IMR-90 (cell line): ENCODE results near the gene SLC19A1. TPM values are rescaled to one million over a fixed set of nuclear protein-coding genes. Genes with fewer than 3 reads are reported as not detected.

Source experiments
- ATAC-seq: fragments of 200-7000 bp; cut with Tn5 transposase; 2 replicates; pipeline ENCODE4 v1.9.1; 2020; ENCODE audit warnings: low read depth, mild to moderate bottlenecking, moderate library complexity
- BruUV-seq: library from RNA; stranded (reverse); fragments of 400-500 nt; replicated peaks from 2 replicates; lab custom pipeline; 2021; lab: Mats Ljungman, UMichigan
- CTCF ChIA-PET: fragments of 300-600 bp; formaldehyde crosslinking; extraction: SDS; loops from one replicate; lab custom pipeline; 2021; ENCODE audit warnings: antibody characterized with exemption; lab: Yijun Ruan, JAX
- POLR2A ChIA-PET: fragments of 300-600 bp; sonication (Branson Sonifier 250); formaldehyde crosslinking; loops from one replicate; lab custom pipeline; 2022; ENCODE audit warnings: antibody characterized with exemption; ENCODE audit not compliant: unreplicated experiment; lab: Charles Lee
- DNase-seq: peaks from one replicate; pipeline ENCODE4 v3.0.0; 2013
- H2AFZ ChIP-seq: replicated peaks from 2 replicates; pipeline ENCODE3; 2013; ENCODE audit warnings: low read length, mild to moderate bottlenecking; ENCODE audit not compliant: poor library complexity
- H2AK5ac ChIP-seq: 2 replicates; pipeline ENCODE4 v1.6.1; 2013; ENCODE audit warnings: low read depth, low read length, inconsistent platforms
- H2AK9ac ChIP-seq: replicated peaks from 2 replicates; pipeline ENCODE3; 2013; ENCODE audit warnings: mild to moderate bottlenecking, low read depth, low read length, moderate library complexity; ENCODE audit not compliant: poor library complexity
- H2BK120ac ChIP-seq: 2 replicates; pipeline ENCODE4 v1.6.1; 2013; ENCODE audit warnings: low read depth, low read length, inconsistent platforms
- H2BK15ac ChIP-seq: 3 replicates; pipeline ENCODE4 v1.6.1; 2013; ENCODE audit warnings: low read depth, low read length, inconsistent platforms
- H2BK20ac ChIP-seq: 2 replicates; pipeline ENCODE4 v1.6.1; 2013; ENCODE audit warnings: low read depth, mild to moderate bottlenecking, inconsistent platforms, low read length, moderate library complexity
- H2BK5ac ChIP-seq: 2 replicates; pipeline ENCODE4 v1.6.1; 2013; ENCODE audit warnings: mild to moderate bottlenecking, low read depth, low read length, inconsistent platforms; ENCODE audit not compliant: poor library complexity, severe bottlenecking
- H3K14ac ChIP-seq: replicated peaks from 2 replicates; pipeline ENCODE4 v1.6.1; 2013; ENCODE audit warnings: low read depth, low read length, inconsistent platforms
- H3K18ac ChIP-seq: 2 replicates; pipeline ENCODE4 v1.6.1; 2013; ENCODE audit warnings: low read depth, low read length, control low read depth
- H3K23ac ChIP-seq: 2 replicates; pipeline ENCODE4 v1.6.1; 2013; ENCODE audit warnings: low read depth, low read length, inconsistent platforms
- H3K27ac ChIP-seq: 2 replicates; pipeline ENCODE4 v1.5.1; 2013; ENCODE audit warnings: mild to moderate bottlenecking, control low read depth, low read length; ENCODE audit not compliant: insufficient read depth
- H3K27me3 ChIP-seq: 2 replicates; pipeline ENCODE4 v1.6.1; 2013; ENCODE audit warnings: low read length; ENCODE audit not compliant: control insufficient read depth, insufficient read depth
- H3K36me3 ChIP-seq: 2 replicates; pipeline ENCODE4 v1.6.1; 2013; ENCODE audit warnings: low read length, mixed read lengths; ENCODE audit not compliant: control insufficient read depth, insufficient read depth
- H3K4ac ChIP-seq: 2 replicates; pipeline ENCODE4 v1.6.1; 2013; ENCODE audit warnings: low read depth, low read length, inconsistent platforms
- H3K4me1 ChIP-seq: 2 replicates; pipeline ENCODE4 v1.6.1; 2013; ENCODE audit warnings: low read length, mixed read lengths; ENCODE audit not compliant: control insufficient read depth, insufficient read depth
- H3K4me2 ChIP-seq: 2 replicates; pipeline ENCODE4 v1.6.1; 2013; ENCODE audit warnings: low read depth, mild to moderate bottlenecking, control low read depth, low read length, moderate library complexity
- H3K4me3 ChIP-seq: 2 replicates; pipeline ENCODE4 v1.5.1; 2013; ENCODE audit warnings: low read depth, mild to moderate bottlenecking, control low read depth, low read length, moderate library complexity; ENCODE audit not compliant: insufficient read depth
- H3K56ac ChIP-seq: 2 replicates; pipeline ENCODE4 v1.6.1; 2013; ENCODE audit warnings: low read length, inconsistent platforms; ENCODE audit not compliant: insufficient read depth; ENCODE audit errors: extremely low read depth
- H3K79me1 ChIP-seq, 2 experiments: 2 replicates each; pipeline ENCODE4 v1.6.1; 2013; ENCODE audit warnings: low read length in 2 of 2, inconsistent platforms in 1 of 2, low read depth in 1 of 2
- H3K9ac ChIP-seq: 2 replicates; pipeline ENCODE4 v1.6.1; 2013; ENCODE audit warnings: low read depth, low read length, control low read depth
- H3K9me1 ChIP-seq: 2 replicates; pipeline ENCODE4 v1.6.1; 2013; ENCODE audit warnings: low read length, inconsistent platforms; ENCODE audit not compliant: insufficient read depth
- H3K9me3 ChIP-seq: 2 replicates; pipeline ENCODE4 v1.6.1; 2013; ENCODE audit warnings: low read length; ENCODE audit not compliant: control insufficient read depth, insufficient read depth
- H4K20me1 ChIP-seq: 2 replicates; pipeline ENCODE4 v1.6.1; 2013; ENCODE audit warnings: low read length, inconsistent platforms; ENCODE audit not compliant: insufficient read depth
- H4K5ac ChIP-seq: 2 replicates; pipeline ENCODE4 v1.6.1; 2013; ENCODE audit warnings: mild to moderate bottlenecking, low read depth, low read length, control low read depth
- H4K8ac ChIP-seq, 2 experiments: 2 replicates each; pipeline ENCODE4 v1.6.1; 2013; ENCODE audit warnings: low read depth in 2 of 2, low read length in 2 of 2, control low read depth in 1 of 2, inconsistent platforms in 1 of 2
- H4K91ac ChIP-seq: 2 replicates; pipeline ENCODE4 v1.6.1; 2013; ENCODE audit warnings: low read depth, low read length, inconsistent platforms; ENCODE audit not compliant: insufficient read depth
- BHLHE40 ChIP-seq: fragments of 150-350 bp; IDR thresholded peaks from 2 replicates; pipeline ENCODE4 v1.6.1; 2016; ENCODE audit warnings: mild to moderate bottlenecking, low read depth, low read length
- CEBPB ChIP-seq: IDR thresholded peaks from 2 replicates; pipeline ENCODE4 v1.6.1; 2012; ENCODE audit warnings: low read depth, low read length, improper control_type of control experiment
- CHD1 ChIP-seq: IDR thresholded peaks from 2 replicates; pipeline ENCODE4 v1.6.1; 2012; ENCODE audit warnings: low read depth, low read length, improper control_type of control experiment
- FOS ChIP-seq: fragments of 150-350 bp; IDR thresholded peaks from 2 replicates; pipeline ENCODE4 v1.6.1; 2016; ENCODE audit warnings: low read depth, low read length
- MAFK ChIP-seq: IDR thresholded peaks from 2 replicates; pipeline ENCODE4 v1.6.1; 2012; ENCODE audit warnings: low read depth, low read length, improper control_type of control experiment
- MAZ ChIP-seq: IDR thresholded peaks from 2 replicates; pipeline ENCODE4 v1.6.1; 2012; ENCODE audit warnings: low read depth, mild to moderate bottlenecking, low read length, improper control_type of control experiment, moderate library complexity, borderline replicate concordance
- MXI1 ChIP-seq: IDR thresholded peaks from 2 replicates; pipeline ENCODE4 v1.6.1; 2012; ENCODE audit warnings: low read depth, mild to moderate bottlenecking, low read length, moderate library complexity, borderline replicate concordance
- NFE2L2 ChIP-seq: fragments of 150-350 bp; IDR thresholded peaks from 2 replicates; pipeline ENCODE4 v1.6.1; 2016; ENCODE audit warnings: low read depth, mild to moderate bottlenecking, low read length
- RAD21 ChIP-seq: IDR thresholded peaks from 2 replicates; pipeline ENCODE4 v1.6.1; 2012; ENCODE audit warnings: low read length, improper control_type of control experiment
- RCOR1 ChIP-seq: IDR thresholded peaks from 2 replicates; pipeline ENCODE4 v1.6.1; 2012; ENCODE audit warnings: mild to moderate bottlenecking, low read length, improper control_type of control experiment; ENCODE audit not compliant: insufficient replicate concordance
- RFX5 ChIP-seq: IDR thresholded peaks from 2 replicates; pipeline ENCODE4 v1.8.0; 2012; ENCODE audit warnings: low read depth, mild to moderate bottlenecking, low read length, moderate library complexity
- SMC3 ChIP-seq: fragments of 150-350 bp; IDR thresholded peaks from 2 replicates; pipeline ENCODE4 v1.6.1; 2016; ENCODE audit warnings: low read depth, mild to moderate bottlenecking, antibody characterized with exemption, low read length, moderate library complexity
- WGBS, 2 experiments: methylation state at CpG; one replicate each; pipeline versions ENCODE4 v1.1.5 to v1.1.7; 2013; ENCODE audit warnings: missing lambda C conversion rate in 2 of 2; ENCODE audit not compliant: insufficient read length in 1 of 2; ENCODE audit errors: extremely low coverage in 2 of 2; 5-methylcytosine and 5-hydroxymethylcytosine counted together
- dilution Hi-C: fragments of 300-500 bp; cut with HindIII; formaldehyde crosslinking; loops from one replicate; pipeline ENCODE4 v1.14.3; 2018; ENCODE audit warnings: low sequenced_read_pairs; ENCODE audit not compliant: unreplicated experiment
- in situ Hi-C: fragments of 300-500 bp; cut with MboI; formaldehyde crosslinking; loops from 3 replicates; pipeline ENCODE4 v1.14.3; 2019; ENCODE audit warnings: low sequenced_read_pairs, inconsistent platforms, mixed read lengths
- intact Hi-C: fragments of 100-400 bp; cut with micrococcal nuclease; formaldehyde crosslinking; loops from 2 replicates; pipeline ENCODE4 v1.10.0; 2022
- polyA plus RNA-seq, 3 experiments: library from polyadenylated mRNA; depleted of rRNA; stranded (reverse); fragments of >200 nt; gene quantifications; 2 replicates each; pipeline ENCODE4 v1.2.3, GENCODE V29; 2012; ENCODE audit warnings: low replicate concordance in 1 of 3
- total RNA-seq: library from RNA; depleted of rRNA; stranded (reverse); fragments of >200 nt; gene quantifications from 2 replicates; pipeline ENCODE4 v1.2.3, GENCODE V29; 2012
- TF ChIP-seq, protein P1 (sequence below): conservative IDR thresholded peaks from 2 replicates; pipeline ENCODE4 v1.5.1; 2012; ENCODE audit warnings: mild to moderate bottlenecking, low read depth, low read length, improper control_type of control experiment
- TF ChIP-seq, protein P2 (sequence below): fragments of 150-350 bp; IDR thresholded peaks from 2 replicates; pipeline ENCODE4 v1.6.1; 2016; ENCODE audit warnings: low read depth, mild to moderate bottlenecking, low read length, moderate library complexity, borderline replicate concordance
- TF ChIP-seq, protein P3 (sequence below): fragments of 150-350 bp; IDR thresholded peaks from 2 replicates; pipeline ENCODE4 v1.6.1; 2017; ENCODE audit warnings: mild to moderate bottlenecking, antibody characterized with exemption, low read length, low read depth

SLC19A1 gene
- total and polyA plus RNA-seq, 2 of the 4 experiments (the other 2 are of a cell fraction): 2.2 to 16.2 TPM

DNA sequence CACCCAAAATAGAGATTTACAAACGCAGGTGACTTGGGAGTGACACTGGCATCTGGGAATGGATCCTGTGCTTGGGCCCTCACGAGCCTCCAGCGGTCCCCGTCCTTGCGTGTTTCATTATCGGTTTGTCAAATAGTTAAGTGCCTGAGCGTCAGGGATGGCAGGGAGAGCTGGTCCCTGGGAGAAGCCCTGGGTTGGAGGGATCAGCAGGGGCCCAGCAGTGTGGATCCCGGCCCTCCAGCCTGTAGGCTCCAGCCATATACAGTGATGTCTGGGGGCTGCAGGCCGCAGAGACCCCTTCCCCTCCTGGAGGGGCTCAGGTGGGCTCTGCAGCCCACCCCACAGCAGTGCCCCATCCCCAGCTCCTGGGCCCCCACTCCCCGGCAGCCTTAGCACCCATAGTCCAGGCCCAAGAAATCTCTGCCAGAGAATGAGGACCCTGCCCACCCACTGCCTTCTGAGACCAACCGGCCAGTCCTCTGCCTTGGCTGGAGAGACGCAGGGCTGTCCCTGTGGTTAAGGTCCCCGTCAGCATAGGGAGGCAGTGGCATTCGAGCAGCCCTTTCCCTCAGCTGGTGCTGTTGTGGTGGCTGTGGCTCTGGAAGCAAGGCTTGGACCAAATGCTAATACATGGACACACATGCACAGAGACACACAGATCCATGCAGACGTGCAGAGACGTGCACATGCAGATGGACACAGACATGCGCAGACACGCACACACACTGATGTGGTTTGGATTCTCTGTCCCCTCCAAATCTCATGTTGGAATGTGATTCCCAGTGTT, 2.4 kb upstream of the SLC19A1 start:
- no peak for ATAC-seq
- dilution Hi-C loops (no loop called here), in situ Hi-C loops (no loop called here), intact Hi-C loops (no loop called here)
- H4K8ac ChIP-seq: no peak overlapping the region
- H3K14ac ChIP-seq: no peak overlapping the region
- H2BK120ac ChIP-seq: no peak overlapping the region
- H2BK15ac ChIP-seq: no peak overlapping the region
- ChIA-PET CTCF (no interaction called here), POLR2A (no interaction called here)
- H2AFZ ChIP-seq: no peak overlapping the region
- H3K27me3 ChIP-seq: peaks cover 10% of the 10 kb centered on the region
- H2AK9ac ChIP-seq: no peak overlapping the region
- H3K56ac ChIP-seq: no peak overlapping the region
- no peak overlapping the region for H4K91ac ChIP-seq
- H3K4ac ChIP-seq: no peak overlapping the region
- H3K36me3 ChIP-seq: no peaks in the 10 kb centered on the region
- H3K27ac ChIP-seq: no peak overlapping the region
- H3K18ac ChIP-seq: no peak overlapping the region
- H3K4me2 ChIP-seq: no peak overlapping the region
- H2BK20ac ChIP-seq: no peak overlapping the region
- H2AK5ac ChIP-seq: no peak overlapping the region
- no peak overlapping the region for H4K5ac ChIP-seq
- no peaks in the 10 kb centered on the region for H3K9me3 ChIP-seq
- no peaks in the 10 kb centered on the region for H3K9me1 ChIP-seq
- peaks cover 5 to 18% of the 10 kb centered on the region in 2 experiments; a peak in 2 of 4 replicates for H3K79me1 ChIP-seq
- H3K9ac ChIP-seq: no peak overlapping the region
- TF ChIP-seq, protein P1, sequence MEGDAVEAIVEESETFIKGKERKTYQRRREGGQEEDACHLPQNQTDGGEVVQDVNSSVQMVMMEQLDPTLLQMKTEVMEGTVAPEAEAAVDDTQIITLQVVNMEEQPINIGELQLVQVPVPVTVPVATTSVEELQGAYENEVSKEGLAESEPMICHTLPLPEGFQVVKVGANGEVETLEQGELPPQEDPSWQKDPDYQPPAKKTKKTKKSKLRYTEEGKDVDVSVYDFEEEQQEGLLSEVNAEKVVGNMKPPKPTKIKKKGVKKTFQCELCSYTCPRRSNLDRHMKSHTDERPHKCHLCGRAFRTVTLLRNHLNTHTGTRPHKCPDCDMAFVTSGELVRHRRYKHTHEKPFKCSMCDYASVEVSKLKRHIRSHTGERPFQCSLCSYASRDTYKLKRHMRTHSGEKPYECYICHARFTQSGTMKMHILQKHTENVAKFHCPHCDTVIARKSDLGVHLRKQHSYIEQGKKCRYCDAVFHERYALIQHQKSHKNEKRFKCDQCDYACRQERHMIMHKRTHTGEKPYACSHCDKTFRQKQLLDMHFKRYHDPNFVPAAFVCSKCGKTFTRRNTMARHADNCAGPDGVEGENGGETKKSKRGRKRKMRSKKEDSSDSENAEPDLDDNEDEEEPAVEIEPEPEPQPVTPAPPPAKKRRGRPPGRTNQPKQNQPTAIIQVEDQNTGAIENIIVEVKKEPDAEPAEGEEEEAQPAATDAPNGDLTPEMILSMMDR: no peak
- TF ChIP-seq, protein P2, sequence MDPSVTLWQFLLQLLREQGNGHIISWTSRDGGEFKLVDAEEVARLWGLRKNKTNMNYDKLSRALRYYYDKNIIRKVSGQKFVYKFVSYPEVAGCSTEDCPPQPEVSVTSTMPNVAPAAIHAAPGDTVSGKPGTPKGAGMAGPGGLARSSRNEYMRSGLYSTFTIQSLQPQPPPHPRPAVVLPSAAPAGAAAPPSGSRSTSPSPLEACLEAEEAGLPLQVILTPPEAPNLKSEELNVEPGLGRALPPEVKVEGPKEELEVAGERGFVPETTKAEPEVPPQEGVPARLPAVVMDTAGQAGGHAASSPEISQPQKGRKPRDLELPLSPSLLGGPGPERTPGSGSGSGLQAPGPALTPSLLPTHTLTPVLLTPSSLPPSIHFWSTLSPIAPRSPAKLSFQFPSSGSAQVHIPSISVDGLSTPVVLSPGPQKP: no peak
- no peak for TF ChIP-seq SMC3
- no peak for TF ChIP-seq RFX5
- no peak for TF ChIP-seq MXI1
- no peak for TF ChIP-seq NFE2L2
- no peak for TF ChIP-seq BHLHE40
- TF ChIP-seq, protein P3, sequence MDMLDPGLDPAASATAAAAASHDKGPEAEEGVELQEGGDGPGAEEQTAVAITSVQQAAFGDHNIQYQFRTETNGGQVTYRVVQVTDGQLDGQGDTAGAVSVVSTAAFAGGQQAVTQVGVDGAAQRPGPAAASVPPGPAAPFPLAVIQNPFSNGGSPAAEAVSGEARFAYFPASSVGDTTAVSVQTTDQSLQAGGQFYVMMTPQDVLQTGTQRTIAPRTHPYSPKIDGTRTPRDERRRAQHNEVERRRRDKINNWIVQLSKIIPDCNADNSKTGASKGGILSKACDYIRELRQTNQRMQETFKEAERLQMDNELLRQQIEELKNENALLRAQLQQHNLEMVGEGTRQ: no peak
- TF ChIP-seq RCOR1: no peak
- TF ChIP-seq CHD1: no peak
- no peak for TF ChIP-seq MAZ
- no peak for TF ChIP-seq FOS
- no peak for TF ChIP-seq RAD21
- no peak for TF ChIP-seq CEBPB
- TF ChIP-seq MAFK: no peak
- 0 out of 2 replicates have a peak, but pooled peaks cover 3% of the 10 kb centered on the region for H4K20me1 ChIP-seq
- no peak for DNase-seq
- BruUV-seq: no TSS peak
- H3K4me1 ChIP-seq: peaks cover 3% of the 10 kb centered on the region; the same call in 1 of the 2 replicates
- no peak overlapping the region for H3K23ac ChIP-seq
- no peak overlapping the region for H2BK5ac ChIP-seq
- 91% methylated on average over 7 of the region's 18 CpGs; no CpG with 5 or more reads in 1 of the 2 experiments for WGBS, 2 experiments
- no peak overlapping the region for H3K4me3 ChIP-seq
